Vagina (tissue), 2 donors: Measurements from ENCODE around the gene BAG5. TPM values are rescaled to one million over a fixed set of nuclear protein-coding genes. Genes with fewer than 3 reads are reported as not detected.

Experiments
- DNase-seq, 2 donors: peaks; one replicate each; pipeline ENCODE4 v3.0.0-alpha.2; 2017; ENCODE audit errors: extremely low spot score in 2 of 2
- H3K27ac ChIP-seq: fragments of 200-600 bp; sonication (generic); one replicate; pipeline ENCODE4 v1.5.1; 2019
- H3K27me3 ChIP-seq: fragments of 200-600 bp; sonication (generic); one replicate; pipeline ENCODE4 v1.5.1; 2019
- H3K36me3 ChIP-seq, 2 donors: fragments of 200-600 bp; sonication (generic); one replicate each; pipeline ENCODE4 v1.5.1; 2017 to 2019
- H3K4me1 ChIP-seq: fragments of 200-600 bp; sonication (generic); one replicate; pipeline ENCODE4 v1.5.1; 2019
- H3K4me3 ChIP-seq, 2 donors: fragments of 200-600 bp; sonication (generic); 1 replicate in 1 of 2; 2 replicates in 1 of 2; pipeline ENCODE4 v1.5.1; 2016 to 2019
- H3K9me3 ChIP-seq: fragments of 200-600 bp; sonication (generic); one replicate; pipeline ENCODE4 v1.5.1; 2019
- CTCF ChIP-seq, 3 experiments: fragments of 450-650 bp in 2 of 3; fragments of 200-600 bp in 1 of 3; sonication (generic) in 1 of 3; IDR thresholded peaks; one replicate each; pipeline ENCODE4 v1.5.1; 2017 to 2019; ENCODE audit warnings: antibody characterized with exemption in 3 of 3, mild to moderate bottlenecking in 2 of 3, moderate library complexity in 2 of 3
- POLR2A ChIP-seq, 2 donors: fragments of 450-650 bp; IDR thresholded peaks; one replicate each; pipeline ENCODE4 v1.6.1; 2017; ENCODE audit warnings: antibody characterized with exemption in 2 of 2, mild to moderate bottlenecking in 2 of 2, moderate library complexity in 2 of 2
- POLR2AphosphoS5 ChIP-seq, 2 donors: sonication (generic); formaldehyde crosslinking; IDR thresholded peaks; one replicate each; pipeline ENCODE4 v1.9.0; 2017; ENCODE audit warnings: antibody characterized with exemption in 2 of 2, mild to moderate bottlenecking in 2 of 2, low read depth in 1 of 2; ENCODE audit not compliant: insufficient read depth in 1 of 2
- intact Hi-C: fragments of 100-400 bp; cut with DNase I; formaldehyde crosslinking; loops from one replicate; pipeline ENCODE4 v1.15.1; 2023
- total RNA-seq: library from RNA; depleted of rRNA; stranded (reverse); fragments of >200 nt; gene quantifications from one replicate; pipeline ENCODE4 v1.2.3, GENCODE V29; 2016

Gene BAG5
- total RNA-seq, 1 donor from 2014 or later = 21.6 TPM

GRCh38 chr14:103576371-103577024, 14.0 kb upstream of the BAG5 start:
- peak overlapping the region; percentile 85 for H3K27ac ChIP-seq
- TF ChIP-seq POLR2AphosphoS5 (IDR thresholded peaks at IDR 0.05; ENCODE audit: insufficient read depth in 1 of 2, low read depth in 1 of 2) (peak; percentile 81 to 95), POLR2A (IDR thresholded peaks at IDR 0.05) (no peak), CTCF (IDR thresholded peaks at IDR 0.05) (no peak)
- H3K4me1 ChIP-seq = peaks cover 47% of the 10 kb centered on the region
- H3K36me3 ChIP-seq = peaks cover 0 to 12% of the 10 kb centered on the region in 2 donors
- H3K4me3 ChIP-seq = no peak overlapping the region
- intact Hi-C loops = loop anchor here (10.0 kb wide), 1 partner anchor 48 kb away; the partner anchor contains the start of gene KLC1
- DNase-seq = no peak
- H3K9me3 ChIP-seq = no peaks in the 10 kb centered on the region
- no peaks in the 10 kb centered on the region for H3K27me3 ChIP-seq

GRCh38 chr14:103574707-103575285, 12.3 kb upstream of the BAG5 start:
- no peaks in the 10 kb centered on the region for H3K27me3 ChIP-seq
- no peak for DNase-seq
- TF ChIP-seq POLR2A (IDR thresholded peaks at IDR 0.05) (no peak), POLR2AphosphoS5 (IDR thresholded peaks at IDR 0.05; ENCODE audit: insufficient read depth in 1 of 2, low read depth in 1 of 2) (no peak), CTCF (IDR thresholded peaks at IDR 0.05) (no peak)
- intact Hi-C loops = loop anchor here (10.0 kb wide), 1 partner anchor 50 kb away; the partner anchor contains the start of gene KLC1
- peaks cover 50% of the 10 kb centered on the region for H3K4me1 ChIP-seq
- H3K4me3 ChIP-seq = no peak overlapping the region
- no peaks in the 10 kb centered on the region for H3K9me3 ChIP-seq
- peaks cover 0 to 12% of the 10 kb centered on the region in 2 donors for H3K36me3 ChIP-seq
- H3K27ac ChIP-seq = peak overlapping the region; percentile 85

DNA sequence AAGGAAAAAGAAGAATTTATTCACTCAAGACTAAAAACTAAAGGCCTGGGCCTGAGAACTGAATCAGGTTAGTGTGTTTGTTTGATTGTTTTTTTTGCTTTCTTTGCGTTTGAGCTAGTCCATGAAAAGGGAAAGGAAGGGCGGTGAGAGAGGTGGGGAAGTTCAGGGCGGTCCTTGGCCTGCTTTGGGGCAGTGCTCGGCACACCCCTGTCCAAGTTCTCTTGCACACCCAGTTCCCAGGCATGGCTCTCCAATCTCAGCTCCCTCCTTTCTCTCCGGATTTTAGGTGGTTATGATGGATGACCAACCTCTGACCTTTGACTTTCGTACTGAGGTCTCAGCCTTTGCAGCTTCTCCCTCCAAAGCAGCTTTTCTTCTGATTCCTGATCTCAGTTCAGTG, 11.6 kb upstream of the BAG5 start:
- intact Hi-C loops = loop anchor here (10.0 kb wide), 1 partner anchor 51 kb away; the partner anchor contains the start of gene KLC1
- DNase-seq = no peak
- H3K27ac ChIP-seq = no peak overlapping the region

DNA sequence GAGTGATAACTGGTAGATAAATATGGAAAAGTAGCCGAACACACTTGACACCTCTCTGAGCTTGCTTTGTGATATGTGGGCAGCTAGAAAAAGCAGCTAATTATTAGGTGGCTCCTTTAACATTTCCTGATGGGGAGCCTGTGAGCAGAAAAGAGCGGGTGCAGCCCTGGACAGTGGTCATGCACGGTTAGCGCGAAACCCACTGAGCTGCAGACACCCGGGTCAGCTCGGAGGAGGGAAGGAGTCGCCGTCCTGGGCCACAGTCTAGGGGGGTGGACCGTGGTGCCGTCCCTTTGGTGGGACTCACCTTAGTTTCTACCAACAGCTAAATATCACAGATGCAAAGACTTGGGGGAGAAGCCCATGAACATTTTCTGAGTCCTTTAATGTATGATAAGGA, 7.0 kb upstream of the BAG5 start:
- Histone ChIP-seq H3K36me3 (peaks cover 0 to 3% of the 10 kb centered on the region in 2 donors), H3K27me3 (no peaks in the 10 kb centered on the region), H3K9me3 (no peaks in the 10 kb centered on the region), H3K4me3 (no peak overlapping the region), H3K4me1 (peaks cover 54% of the 10 kb centered on the region), H3K27ac (no peak overlapping the region)
- DNase-seq = no peak
- intact Hi-C loops = no loop called here
- TF ChIP-seq POLR2AphosphoS5 (IDR thresholded peaks at IDR 0.05; ENCODE audit: insufficient read depth in 1 of 2, low read depth in 1 of 2) = no peak
- no peak for TF ChIP-seq POLR2A (IDR thresholded peaks at IDR 0.05)
- TF ChIP-seq CTCF (IDR thresholded peaks at IDR 0.05) = no peak

More for the DNA sequence above, 11.6 kb upstream of the BAG5 start:
- H3K4me3 ChIP-seq = no peak overlapping the region
- TF ChIP-seq POLR2A (IDR thresholded peaks at IDR 0.05) (no peak), POLR2AphosphoS5 (IDR thresholded peaks at IDR 0.05; ENCODE audit: insufficient read depth in 1 of 2, low read depth in 1 of 2) (no peak)
- no peaks in the 10 kb centered on the region for H3K27me3 ChIP-seq
- H3K9me3 ChIP-seq = no peaks in the 10 kb centered on the region
- peaks cover 0 to 12% of the 10 kb centered on the region in 2 donors for H3K36me3 ChIP-seq
- H3K4me1 ChIP-seq = peaks cover 56% of the 10 kb centered on the region

DNA sequence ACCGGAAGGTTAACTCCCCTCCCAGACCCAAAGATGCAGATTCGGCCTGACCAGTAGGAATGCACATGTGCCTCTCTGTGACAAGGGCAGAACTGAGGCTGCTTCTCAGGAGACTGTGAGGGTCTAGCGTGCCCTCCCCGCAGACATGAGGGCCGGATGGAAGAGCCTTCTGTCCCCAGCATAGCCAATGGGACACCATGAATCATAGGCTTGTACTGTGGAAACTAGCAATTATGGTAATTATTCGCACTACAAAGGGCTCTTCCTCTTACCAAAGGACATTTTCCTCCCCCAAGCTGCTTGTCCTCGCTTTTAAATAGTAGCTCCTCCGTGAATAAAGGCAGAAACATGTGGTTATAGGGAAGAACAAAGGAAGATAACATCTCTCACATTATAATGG, 6.5 kb upstream of the BAG5 start:
- Histone ChIP-seq H3K4me3 (no peak overlapping the region), H3K27me3 (no peaks in the 10 kb centered on the region), H3K36me3 (no peaks in the 10 kb centered on the region), H3K9me3 (no peaks in the 10 kb centered on the region), H3K27ac (no peak overlapping the region), H3K4me1 (peaks cover 56% of the 10 kb centered on the region)
- TF ChIP-seq POLR2A (IDR thresholded peaks at IDR 0.05) (no peak), POLR2AphosphoS5 (IDR thresholded peaks at IDR 0.05; ENCODE audit: insufficient read depth in 1 of 2, low read depth in 1 of 2) (no peak), CTCF (IDR thresholded peaks at IDR 0.05) (no peak)
- DNase-seq = no peak
- intact Hi-C loops = no loop called here
